Embryonic facial prominence (tissue), 1 donor: ENCODE results near the gene ENAH.

ENCODE experiments used
- DNase-seq: peaks from one replicate; pipeline ENCODE4 v3.0.0-alpha.2; 2016; ENCODE audit errors: extremely low spot score

Gene ENAH

GRCh38 chr1:225567789-225568188, 85.1 kb downstream of the ENAH start:
- DNase-seq = no peak

DNA sequence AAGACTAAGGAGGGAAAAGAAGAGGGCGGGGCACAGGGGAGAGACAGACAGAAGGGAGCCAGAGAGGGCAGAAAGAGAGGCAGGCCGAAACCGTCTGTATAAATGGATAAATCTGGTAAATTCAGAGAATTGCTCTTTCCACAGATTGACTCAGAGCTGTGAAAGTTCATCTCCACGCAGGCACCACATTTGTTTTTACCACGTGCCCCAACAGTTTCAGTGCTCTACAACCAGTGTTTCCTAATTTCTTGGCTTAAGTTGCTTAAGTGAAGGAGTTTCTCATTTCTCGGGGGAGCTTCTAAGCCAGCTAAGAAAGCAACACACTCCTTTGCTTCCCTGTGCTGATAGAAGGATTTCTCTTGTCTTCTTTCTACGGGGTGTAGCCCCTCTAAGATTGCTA, 87.1 kb downstream of the ENAH start:
- DNase-seq = no peak

GRCh38 chr1:225561675-225562074, 91.2 kb downstream of the ENAH start:
- no peak for DNase-seq

GRCh38 chr1:225559902-225560301, 93.0 kb downstream of the ENAH start:
- no peak for DNase-seq

DNA sequence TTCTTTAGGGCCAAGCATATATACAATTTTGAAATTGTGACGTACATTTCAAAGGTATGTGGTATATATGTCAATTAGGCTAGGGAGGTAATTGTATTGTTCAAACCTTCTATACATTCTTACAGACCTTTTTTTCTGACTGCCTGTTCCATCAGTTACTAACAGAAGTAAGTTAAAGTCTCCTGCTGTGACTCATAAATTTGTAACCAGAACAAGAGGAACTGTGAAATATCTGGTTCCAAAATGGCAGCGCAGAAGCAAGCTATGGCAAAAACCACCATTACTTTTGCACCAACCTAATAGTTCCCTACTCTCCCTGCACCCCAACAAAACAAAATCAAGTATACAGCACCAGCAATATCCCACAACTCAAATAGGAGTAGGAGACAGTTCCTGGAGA, 93.6 kb downstream of the ENAH start:
- no peak for DNase-seq

GRCh38 chr1:225556694-225557093, 96.2 kb downstream of the ENAH start:
- no peak for DNase-seq

GRCh38 chr1:225555821-225556220, 97.1 kb downstream of the ENAH start:
- DNase-seq = no peak

DNA sequence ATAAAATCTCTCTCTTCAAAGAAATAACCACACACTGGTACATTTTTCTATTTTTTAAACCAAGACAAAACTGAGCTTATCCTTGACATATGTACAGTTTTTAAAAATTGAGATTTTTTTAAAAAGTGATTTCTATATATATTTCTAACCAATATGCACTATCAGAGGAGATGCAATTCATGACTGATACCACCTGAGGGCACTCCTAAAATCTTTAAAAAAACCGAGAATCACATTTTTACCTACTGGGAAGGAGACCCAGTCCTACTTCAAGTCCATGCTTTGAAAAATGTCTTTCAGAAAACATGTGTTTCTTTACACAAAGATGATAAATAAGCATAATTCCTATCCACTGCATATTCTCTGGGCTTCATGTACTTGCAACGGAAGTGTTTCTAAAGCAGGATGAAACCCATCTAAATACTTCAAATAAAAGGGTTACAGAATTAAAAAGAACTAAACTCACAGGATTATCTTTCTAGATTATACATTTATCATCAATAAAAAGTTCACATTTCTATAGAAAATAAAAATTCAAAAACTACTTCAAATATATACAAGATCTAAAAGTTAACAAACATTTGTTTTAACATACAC, 98.6 kb downstream of the ENAH start:
- DNase-seq = peak; percentile 31

DNA sequence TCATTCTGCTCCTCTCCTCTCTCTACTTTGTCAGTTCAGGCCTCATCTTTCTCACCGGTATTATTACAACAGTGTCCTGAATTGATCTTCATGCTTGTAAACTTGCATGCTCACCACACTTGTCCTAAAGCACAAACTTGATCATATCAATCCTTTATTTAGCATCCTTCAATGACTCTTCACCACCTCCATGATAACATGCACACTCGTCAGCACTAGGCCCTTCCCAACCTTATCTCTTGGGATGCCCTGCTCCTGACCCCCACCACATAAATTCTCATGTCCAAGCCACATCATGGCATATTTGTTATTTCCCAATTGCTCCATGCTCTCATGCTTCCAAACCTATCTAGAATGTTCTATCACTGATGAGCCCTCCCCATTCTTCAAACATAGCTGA, 103.1 kb downstream of the ENAH start:
- no peak for DNase-seq

DNA sequence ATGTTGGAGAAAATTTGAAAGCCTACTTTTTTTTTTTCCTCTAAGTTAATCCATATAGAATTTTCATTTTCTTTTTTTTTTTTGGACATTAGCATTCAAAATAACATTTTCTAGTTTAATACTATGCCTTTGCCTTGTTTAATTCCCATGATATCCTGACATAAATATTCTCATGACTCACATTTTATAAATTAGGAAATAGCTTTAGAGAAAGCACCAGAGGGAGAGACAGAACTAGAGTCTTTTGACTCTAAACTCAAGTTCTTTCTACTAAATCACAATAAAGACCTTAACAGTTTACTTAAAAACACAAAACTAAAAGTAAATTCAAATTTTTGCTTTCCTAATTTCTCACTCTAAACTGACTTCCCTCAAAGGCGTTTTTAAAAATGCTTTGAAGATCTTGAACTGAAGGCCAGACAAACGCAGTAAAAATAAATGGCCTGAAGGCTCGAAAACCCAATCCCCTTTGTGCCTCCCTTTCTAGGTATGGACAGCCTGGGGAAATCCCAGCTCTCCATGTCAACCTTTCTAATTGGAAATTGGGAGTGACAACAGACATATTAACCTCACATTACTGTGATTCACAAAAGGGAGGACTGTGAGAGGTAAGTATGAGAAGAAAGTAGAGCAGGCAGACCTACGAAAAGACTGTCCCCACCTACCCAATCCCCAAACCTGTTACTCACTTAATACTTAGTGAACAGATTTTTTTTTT, 104.6 kb downstream of the ENAH start:
- DNase-seq = no peak

DNA sequence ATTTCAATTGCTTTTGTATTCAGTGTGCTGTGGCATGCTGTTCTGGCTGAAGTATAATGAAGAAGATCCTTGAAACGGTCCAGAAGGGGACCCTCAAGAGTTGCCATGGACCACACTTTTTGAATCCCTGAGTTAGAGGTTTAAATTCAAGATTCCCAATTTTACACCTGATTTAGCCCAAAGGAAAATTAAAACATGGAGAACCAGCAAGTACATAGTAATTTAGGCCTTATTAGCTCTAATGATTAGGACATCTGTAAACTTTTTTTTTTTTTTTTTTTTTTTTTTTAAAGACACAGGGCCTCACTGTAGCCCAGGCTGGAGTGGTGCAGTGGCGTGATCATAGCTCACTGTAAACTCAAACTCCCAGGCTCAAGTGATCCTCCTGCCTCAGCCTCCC, 107.3 kb downstream of the ENAH start:
- no peak for DNase-seq

- DNase-seq = no peak
Measured at GRCh38 chr1:225544924-225545323, 108.0 kb downstream of the ENAH start.

GRCh38 chr1:225544263-225544662, 108.7 kb downstream of the ENAH start:
- DNase-seq = no peak

DNA sequence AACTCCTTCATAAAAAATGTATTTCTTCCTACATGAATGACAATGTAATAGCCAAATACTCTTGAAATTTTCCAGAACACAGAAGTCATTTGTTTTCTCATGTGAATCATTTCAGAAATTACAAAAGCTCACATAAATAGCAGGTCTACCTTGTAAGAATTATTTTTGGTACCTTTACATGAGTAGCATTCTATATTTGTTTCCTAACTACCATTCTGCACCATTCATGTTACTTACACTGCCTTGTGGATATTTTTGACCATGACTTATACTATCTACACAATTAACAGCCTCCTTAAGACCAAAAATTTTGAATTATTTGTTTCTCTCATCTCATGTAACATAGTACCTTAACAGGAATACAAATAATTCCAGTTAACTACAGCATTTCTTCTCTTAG, 109.6 kb downstream of the ENAH start:
- no peak for DNase-seq

GRCh38 chr1:225541383-225541782, 111.5 kb downstream of the ENAH start:
- DNase-seq = no peak

- no peak for DNase-seq
Measured at GRCh38 chr1:225539575-225539974, 113.3 kb downstream of the ENAH start.

DNA sequence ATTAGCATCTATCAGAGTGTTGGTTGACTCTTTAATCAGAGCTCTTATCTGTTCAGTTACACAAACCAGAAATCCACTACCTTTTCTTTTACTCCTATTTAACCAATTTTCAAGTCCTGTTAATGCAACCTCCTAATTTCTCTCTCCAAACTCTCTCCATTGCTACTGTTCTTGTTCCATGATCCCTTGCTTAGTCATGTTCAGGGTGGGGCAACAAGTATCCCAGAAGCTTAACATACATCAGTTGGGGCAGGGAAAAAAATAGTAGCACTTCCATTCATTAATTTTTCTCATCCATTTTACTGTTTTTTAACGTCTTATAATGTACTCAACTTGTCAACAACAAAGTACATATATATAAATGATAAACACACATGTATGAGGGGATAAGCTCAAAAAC, 113.9 kb downstream of the ENAH start:
- DNase-seq = no peak

GRCh38 chr1:225537554-225538251, 115.2 kb downstream of the ENAH start:
- DNase-seq = no peak

DNA sequence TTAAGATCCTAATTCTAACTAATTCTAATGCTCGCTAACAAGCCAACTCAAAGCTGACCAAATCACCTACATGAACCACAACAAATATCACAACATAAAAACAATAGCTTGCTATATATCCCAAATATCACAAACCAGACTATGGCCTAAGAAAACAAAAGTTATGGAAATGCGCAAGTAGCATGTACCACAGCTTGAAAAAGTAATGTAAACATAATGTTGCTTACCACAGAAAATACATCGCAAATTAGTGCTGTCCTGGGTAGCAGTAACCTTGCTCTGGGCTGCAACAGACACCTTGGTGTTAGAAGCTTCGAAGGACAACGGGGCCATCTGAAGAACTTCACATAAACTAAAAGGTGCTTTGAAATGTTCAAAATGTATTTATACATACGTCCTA, 117.6 kb downstream of the ENAH start:
- DNase-seq = no peak

DNA sequence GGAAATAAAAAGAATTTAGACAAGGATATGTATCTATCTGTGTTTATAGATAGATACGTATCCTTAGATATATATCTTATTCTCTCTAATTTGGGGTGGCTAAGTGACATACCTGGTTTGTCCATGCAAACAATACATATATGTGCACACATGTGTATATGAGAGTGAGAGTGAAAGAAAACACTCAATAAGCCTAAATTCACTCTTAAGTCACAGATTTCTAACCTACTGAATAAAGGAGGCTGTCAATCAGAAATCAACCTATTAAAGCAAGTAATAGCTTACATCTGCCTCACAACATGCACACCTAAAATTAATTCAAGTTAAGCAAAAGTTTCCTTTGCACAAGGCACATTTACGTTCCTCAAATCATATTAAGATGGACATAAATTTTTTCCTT, 118.2 kb downstream of the ENAH start:
- no peak for DNase-seq

GRCh38 chr1:225534135-225534534, 118.8 kb downstream of the ENAH start:
- no peak for DNase-seq

DNA sequence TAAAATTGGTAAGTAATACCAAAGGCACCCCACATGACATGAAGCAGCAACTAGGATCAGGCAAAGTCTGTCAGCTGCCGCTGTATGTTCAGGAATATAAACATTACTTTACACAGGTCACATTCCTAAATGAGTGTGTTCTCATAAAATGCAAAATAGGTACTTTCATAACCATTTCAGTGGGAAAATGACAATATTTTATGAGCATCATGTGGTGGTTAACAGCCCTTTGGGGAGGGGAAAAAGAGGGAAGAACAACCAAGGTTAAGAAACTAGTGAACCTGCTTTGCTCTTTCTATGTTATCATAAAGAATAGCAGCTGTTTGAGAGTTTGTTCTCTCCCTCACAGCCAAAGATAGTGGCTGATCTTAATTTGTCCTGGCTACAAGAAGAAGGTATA, 119.7 kb downstream of the ENAH start:
- DNase-seq = no peak

- DNase-seq = no peak
Measured at GRCh38 chr1:225532240-225532944, 120.5 kb downstream of the ENAH start.
